Muscle layer of duodenum (tissue), 2 donors: ENCODE data around the gene NUP210L.
A peak's percentile ranks its signal among the peaks of the same experiment; 100 is the strongest.
"Not testable (repeated sequence)": the region's sequence is repeated elsewhere in the genome, so short reads cannot be mapped to it uniquely, and the experiment has no call there.

ENCODE experiments used
- H3K27ac ChIP-seq: one replicate; pipeline ENCODE4 v1.7.0; 2013; ENCODE audit warnings: mild to moderate bottlenecking, low read length
- H3K27me3 ChIP-seq: one replicate; pipeline ENCODE4 v1.7.0; 2013; ENCODE audit warnings: low read depth, mild to moderate bottlenecking, control low read depth, low read length
- H3K36me3 ChIP-seq, 2 donors: one replicate each; pipeline ENCODE4 v1.7.0; 2013; ENCODE audit warnings: low read length in 2 of 2, control low read depth in 1 of 2, mild to moderate bottlenecking in 1 of 2; ENCODE audit not compliant: insufficient read depth in 2 of 2, control insufficient read depth in 1 of 2
- H3K4me1 ChIP-seq, 2 donors: one replicate each; pipeline ENCODE4 v1.7.0; 2013; ENCODE audit warnings: low read length in 2 of 2, mild to moderate bottlenecking in 2 of 2, control low read depth in 1 of 2, moderate library complexity in 1 of 2; ENCODE audit not compliant: insufficient read depth in 2 of 2, control insufficient read depth in 1 of 2
- H3K4me3 ChIP-seq, 2 donors: one replicate each; pipeline ENCODE4 v1.7.0; 2013; ENCODE audit warnings: low read length in 2 of 2, low read depth in 1 of 2, mild to moderate bottlenecking in 1 of 2
- H3K9me3 ChIP-seq, 2 donors: one replicate each; pipeline ENCODE4 v1.7.0; 2013; ENCODE audit warnings: low read length in 2 of 2, control low read depth in 1 of 2, mild to moderate bottlenecking in 1 of 2; ENCODE audit not compliant: control insufficient read depth in 1 of 2
- donor health status: healthy.

The NUP210L gene

GRCh38 chr1:154167461-154167860, 12.6 kb upstream of the NUP210L start:
- Histone ChIP-seq H3K27ac (no peak overlapping the region), H3K36me3 (peaks cover 75 to 86% of the 10 kb centered on the region in 2 donors)

GRCh38 chr1:154166207-154166606, 11.3 kb upstream of the NUP210L start:
- H3K27me3 ChIP-seq: no peaks in the 10 kb centered on the region
- H3K9me3 ChIP-seq: no peaks in the 10 kb centered on the region
- H3K4me3 ChIP-seq: no peak overlapping the region
- H3K27ac ChIP-seq: no peak overlapping the region
- H3K36me3 ChIP-seq: peaks cover 63 to 76% of the 10 kb centered on the region in 2 donors
- no peaks in the 10 kb centered on the region for H3K4me1 ChIP-seq

More at GRCh38 chr1:154167461-154167860, 12.6 kb upstream of the NUP210L start:
- H3K27me3 ChIP-seq: no peaks in the 10 kb centered on the region
- H3K9me3 ChIP-seq: no peaks in the 10 kb centered on the region
- no peak overlapping the region for H3K4me3 ChIP-seq
- H3K4me1 ChIP-seq: no peaks in the 10 kb centered on the region

- H3K4me1 ChIP-seq: peaks cover 0 to 9% of the 10 kb centered on the region in 2 donors
- H3K9me3 ChIP-seq: no peaks in the 10 kb centered on the region
- no peaks in the 10 kb centered on the region for H3K27me3 ChIP-seq
- no peak overlapping the region for H3K27ac ChIP-seq
- H3K36me3 ChIP-seq: peaks cover 36 to 47% of the 10 kb centered on the region in 2 donors
- no peak overlapping the region for H3K4me3 ChIP-seq
Observed at GRCh38 chr1:154159554-154159953, 4.7 kb upstream of the NUP210L start.

GRCh38 chr1:154158307-154159125, 3.6 kb upstream of the NUP210L start:
- no peak overlapping the region for H3K27ac ChIP-seq
- H3K4me1 ChIP-seq: peaks cover 0 to 12% of the 10 kb centered on the region in 2 donors
- H3K27me3 ChIP-seq: no peaks in the 10 kb centered on the region
- peaks cover 28 to 41% of the 10 kb centered on the region in 2 donors for H3K36me3 ChIP-seq
- H3K9me3 ChIP-seq: no peaks in the 10 kb centered on the region
- no peak overlapping the region for H3K4me3 ChIP-seq

- Histone ChIP-seq H3K27ac (peak overlapping the region; percentile 12), H3K27me3 (no peaks in the 10 kb centered on the region), H3K4me1 (peaks cover 0 to 12% of the 10 kb centered on the region in 2 donors), H3K9me3 (no peaks in the 10 kb centered on the region), H3K4me3 (no peak overlapping the region), H3K36me3 (peaks cover 24 to 39% of the 10 kb centered on the region in 2 donors)
Observed at GRCh38 chr1:154157520-154158306, 2.8 kb upstream of the NUP210L start.

GRCh38 chr1:154155251-154155650, 378 bp upstream of the NUP210L start:
- peaks cover 19 to 27% of the 10 kb centered on the region in 2 donors for H3K36me3 ChIP-seq
- H3K9me3 ChIP-seq: no peaks in the 10 kb centered on the region
- H3K4me1 ChIP-seq: peaks cover 0 to 12% of the 10 kb centered on the region in 2 donors
- no peaks in the 10 kb centered on the region for H3K27me3 ChIP-seq
- no peak overlapping the region for H3K4me3 ChIP-seq
- H3K27ac ChIP-seq: peak overlapping the region; percentile 0

GRCh38 chr1:154154053-154154452, 820 bp downstream of the NUP210L start:
- no peak overlapping the region for H3K4me3 ChIP-seq
- no peaks in the 10 kb centered on the region for H3K9me3 ChIP-seq
- no peaks in the 10 kb centered on the region for H3K27me3 ChIP-seq
- peak overlapping the region; percentile 62 for H3K27ac ChIP-seq
- H3K36me3 ChIP-seq: peaks cover 7 to 16% of the 10 kb centered on the region in 2 donors
- peaks cover 0 to 12% of the 10 kb centered on the region in 2 donors for H3K4me1 ChIP-seq

GRCh38 chr1:154151311-154151710, 3.6 kb downstream of the NUP210L start:
- no peak overlapping the region for H3K4me3 ChIP-seq
- no peak overlapping the region for H3K27ac ChIP-seq
- peaks cover 0 to 12% of the 10 kb centered on the region in 2 donors for H3K4me1 ChIP-seq
- H3K36me3 ChIP-seq: no peaks in the 10 kb centered on the region
- H3K27me3 ChIP-seq: no peaks in the 10 kb centered on the region
- no peaks in the 10 kb centered on the region for H3K9me3 ChIP-seq

GRCh38 chr1:154148807-154149206, 6.1 kb downstream of the NUP210L start:
- Histone ChIP-seq H3K9me3 (no peaks in the 10 kb centered on the region), H3K36me3 (no peaks in the 10 kb centered on the region), H3K4me1 (no peaks in the 10 kb centered on the region), H3K27me3 (no peaks in the 10 kb centered on the region), H3K27ac (no peak overlapping the region), H3K4me3 (no peak overlapping the region)

- H3K4me1 ChIP-seq, H3K36me3 ChIP-seq, H3K27me3 ChIP-seq, H3K27ac ChIP-seq, H3K4me3 ChIP-seq, H3K9me3 ChIP-seq: not testable (repeated sequence)
Observed at GRCh38 chr1:154147505-154147904, 7.4 kb downstream of the NUP210L start.

- Histone ChIP-seq H3K9me3 (no peaks in the 10 kb centered on the region), H3K36me3 (no peaks in the 10 kb centered on the region), H3K4me3 (no peak overlapping the region), H3K27ac (no peak overlapping the region), H3K27me3 (no peaks in the 10 kb centered on the region), H3K4me1 (no peaks in the 10 kb centered on the region)
Observed at GRCh38 chr1:154145986-154146385, 8.9 kb downstream of the NUP210L start.
